ENCODE results near the gene DOK6.

DNA sequence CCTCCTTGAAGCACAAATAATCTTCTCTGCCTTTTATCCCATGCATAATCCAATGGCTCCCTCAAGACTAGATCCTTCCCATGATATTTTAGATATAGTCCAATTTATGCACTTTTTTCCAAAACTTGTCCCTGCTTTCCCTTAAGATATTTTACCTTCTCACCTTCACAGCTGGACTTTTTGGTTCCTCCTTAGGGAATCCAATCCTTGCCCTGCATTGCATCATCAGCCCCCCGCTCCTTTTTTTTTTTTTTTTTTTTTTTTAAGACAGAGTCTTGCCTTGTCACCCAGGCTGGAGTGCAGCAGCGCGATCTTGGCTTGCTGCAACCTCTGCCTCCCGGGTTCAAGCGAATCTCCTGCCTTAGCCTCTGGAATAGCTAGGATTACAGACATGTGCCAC is 250.6 kb downstream of the DOK6 start:
- TF ChIP-seq, protein P1, sequence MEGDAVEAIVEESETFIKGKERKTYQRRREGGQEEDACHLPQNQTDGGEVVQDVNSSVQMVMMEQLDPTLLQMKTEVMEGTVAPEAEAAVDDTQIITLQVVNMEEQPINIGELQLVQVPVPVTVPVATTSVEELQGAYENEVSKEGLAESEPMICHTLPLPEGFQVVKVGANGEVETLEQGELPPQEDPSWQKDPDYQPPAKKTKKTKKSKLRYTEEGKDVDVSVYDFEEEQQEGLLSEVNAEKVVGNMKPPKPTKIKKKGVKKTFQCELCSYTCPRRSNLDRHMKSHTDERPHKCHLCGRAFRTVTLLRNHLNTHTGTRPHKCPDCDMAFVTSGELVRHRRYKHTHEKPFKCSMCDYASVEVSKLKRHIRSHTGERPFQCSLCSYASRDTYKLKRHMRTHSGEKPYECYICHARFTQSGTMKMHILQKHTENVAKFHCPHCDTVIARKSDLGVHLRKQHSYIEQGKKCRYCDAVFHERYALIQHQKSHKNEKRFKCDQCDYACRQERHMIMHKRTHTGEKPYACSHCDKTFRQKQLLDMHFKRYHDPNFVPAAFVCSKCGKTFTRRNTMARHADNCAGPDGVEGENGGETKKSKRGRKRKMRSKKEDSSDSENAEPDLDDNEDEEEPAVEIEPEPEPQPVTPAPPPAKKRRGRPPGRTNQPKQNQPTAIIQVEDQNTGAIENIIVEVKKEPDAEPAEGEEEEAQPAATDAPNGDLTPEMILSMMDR (IDR thresholded peaks at IDR 0.05), result no peak
- no peak for TF ChIP-seq POLR2AphosphoS5 (IDR thresholded peaks at IDR 0.05)
